HCT116 (cell line): Measurements from ENCODE around the gene ANKIB1. TPM values are rescaled to one million over a fixed set of nuclear protein-coding genes. Genes with fewer than 3 reads are reported as not detected.

Source experiments
- ATAC-seq: fragments of 200-7000 bp; cut with Tn5 transposase; 2 replicates; pipeline ENCODE4 v1.9.1; 2020; ENCODE audit warnings: mild to moderate bottlenecking, moderate library complexity
- BruUV-seq: library from RNA; stranded (reverse); fragments of 400-500 nt; replicated peaks from 2 replicates; lab custom pipeline; 2021; lab: Mats Ljungman, UMichigan
- CTCF ChIA-PET: fragments of 300-600 bp; sonication (Branson Sonifier 250); formaldehyde crosslinking; loops from one replicate; lab custom pipeline; 2021; ENCODE audit warnings: antibody characterized with exemption; lab: Charles Lee
- POLR2A ChIA-PET: fragments of 300-600, 350-600 bp; sonication (Branson Sonifier 250); formaldehyde crosslinking; loops from one replicate; lab custom pipeline; 2021; ENCODE audit warnings: antibody characterized with exemption; lab: Charles Lee
- RAD21 ChIA-PET, 2 experiments: fragments of 300-600 bp; sonication (Branson Sonifier 250); formaldehyde crosslinking; loops; one replicate each; lab custom pipeline; 2023; ENCODE audit warnings: low total read pairs in 2 of 2; ENCODE audit not compliant: uncharacterized antibody in 2 of 2, unreplicated experiment in 2 of 2, low non-redundant PET in 1 of 2; lab: Charles Lee
- DNase-seq: peaks from one replicate; pipeline ENCODE4 v3.0.0-alpha.2; 2010; ENCODE audit warnings: low read depth, low spot score
- H2AFZ ChIP-seq: fragments of 200-600 bp; shearing (Covaris generic), sonication (generic); 2 replicates; pipeline ENCODE4 v1.6.1; 2017; ENCODE audit warnings: low read depth, mixed run types, mixed read lengths, antibody characterized with exemption, low read length; ENCODE audit not compliant: poor library complexity, severe bottlenecking
- H3K27ac ChIP-seq: 2 replicates; pipeline ENCODE4 v1.5.1; 2012; ENCODE audit warnings: low read depth, low read length
- H3K27me3 ChIP-seq: fragments of 200-600 bp; sonication (generic); 2 replicates; pipeline ENCODE4 v1.6.1; 2016; ENCODE audit warnings: mixed run types, low read length, mixed read lengths; ENCODE audit not compliant: insufficient read depth
- H3K36me3 ChIP-seq, 2 experiments: fragments of 200-500 bp in 1 of 2; fragments of 200-600 bp in 1 of 2; sonication (Bioruptor generic) in 1 of 2; sonication (generic) in 1 of 2; 2 replicates each; pipeline versions ENCODE4 v1.5.1 to v1.6.1; 2014 to 2016; ENCODE audit warnings: low read length in 2 of 2, inconsistent platforms in 1 of 2, mixed read lengths in 1 of 2, mixed run types in 1 of 2; ENCODE audit not compliant: insufficient read depth in 2 of 2, control insufficient read depth in 1 of 2
- H3K4me1 ChIP-seq, 2 experiments: fragments of 200-600 bp in 1 of 2; sonication (generic) in 1 of 2; 2 replicates each; pipeline versions ENCODE4 v1.5.1 to v1.6.1; 2012 to 2017; ENCODE audit warnings: low read length in 2 of 2, inconsistent platforms in 1 of 2, mild to moderate bottlenecking in 1 of 2, mixed read lengths in 1 of 2, mixed run types in 1 of 2, moderate library complexity in 1 of 2; ENCODE audit not compliant: insufficient read depth in 2 of 2, control insufficient read depth in 1 of 2
- H3K4me2 ChIP-seq: fragments of 200-600 bp; sonication (generic); 2 replicates; pipeline ENCODE4 v1.6.1; 2017; ENCODE audit warnings: mixed run types, low read length, mixed read lengths
- H3K4me3 ChIP-seq, 2 experiments: fragments of 200-600 bp in 1 of 2; sonication (generic) in 1 of 2; replicated peaks in 1 of 2; 2 replicates each; pipeline ENCODE4 v1.5.1; 2011 to 2016; ENCODE audit warnings: low read length in 2 of 2, control low read depth in 1 of 2, low read depth in 1 of 2, mild to moderate bottlenecking in 1 of 2, mixed read lengths in 1 of 2, mixed run types in 1 of 2
- H3K79me2 ChIP-seq: fragments of 200-600 bp; sonication (generic); 2 replicates; pipeline ENCODE4 v1.6.1; 2017; ENCODE audit warnings: mild to moderate bottlenecking, mixed run types, low read length, moderate library complexity, mixed read lengths; ENCODE audit not compliant: insufficient read depth
- H3K9ac ChIP-seq: fragments of 200-600 bp; sonication (generic); 2 replicates; pipeline ENCODE4 v1.6.1; 2016; ENCODE audit warnings: low read length, mixed read lengths
- H3K9me2 ChIP-seq: fragments of 200-600 bp; sonication (generic), shearing (Covaris generic); 2 replicates; pipeline ENCODE4 v1.6.1; 2017; ENCODE audit warnings: mixed run types, mild to moderate bottlenecking, moderate library complexity; ENCODE audit not compliant: insufficient read depth
- H3K9me3 ChIP-seq, 2 experiments: fragments of 200-500 bp in 1 of 2; fragments of 200-600 bp in 1 of 2; sonication (Bioruptor generic) in 1 of 2; sonication (generic) in 1 of 2; 2 replicates each; pipeline ENCODE4 v1.6.1; 2014 to 2017; ENCODE audit warnings: low read length in 2 of 2, mixed read lengths in 2 of 2, inconsistent platforms in 1 of 2, low read depth in 1 of 2, mild to moderate bottlenecking in 1 of 2, mixed run types in 1 of 2, moderate library complexity in 1 of 2; ENCODE audit not compliant: control insufficient read depth in 1 of 2, insufficient read depth in 1 of 2
- H4K20me1 ChIP-seq: fragments of 200-600 bp; sonication (generic), shearing (Covaris generic); 2 replicates; pipeline ENCODE4 v1.6.1; 2017; ENCODE audit warnings: mixed run types, mild to moderate bottlenecking, moderate library complexity; ENCODE audit not compliant: insufficient read depth
- ATF3 ChIP-seq: IDR thresholded peaks from 2 replicates; pipeline ENCODE4 v1.6.1; 2012
- CEBPB ChIP-seq: IDR thresholded peaks from 2 replicates; pipeline ENCODE4 v1.6.1; 2012; ENCODE audit warnings: low read depth
- ELF1 ChIP-seq: IDR thresholded peaks from 2 replicates; pipeline ENCODE4 v1.6.1; 2012; ENCODE audit warnings: low read depth, borderline replicate concordance
- EZH2phosphoT487 ChIP-seq: fragments of 200-600 bp; IDR thresholded peaks from 2 replicates; pipeline ENCODE4 v1.6.1; 2018; ENCODE audit warnings: antibody characterized with exemption, borderline replicate concordance
- FOSL1 ChIP-seq: IDR thresholded peaks from 2 replicates; pipeline ENCODE4 v1.6.1; 2012; ENCODE audit warnings: low read depth
- JUND ChIP-seq: IDR thresholded peaks from 2 replicates; pipeline ENCODE4 v1.6.1; 2012
- MAX ChIP-seq: IDR thresholded peaks from 2 replicates; pipeline ENCODE4 v1.6.1; 2012
- RAD21 ChIP-seq: IDR thresholded peaks from 2 replicates; pipeline ENCODE4 v1.6.1; 2012; ENCODE audit warnings: low read depth, mild to moderate bottlenecking
- REST ChIP-seq: IDR thresholded peaks from 2 replicates; pipeline ENCODE4 v1.6.1; 2012; ENCODE audit warnings: low read depth
- SIN3A ChIP-seq: IDR thresholded peaks from 2 replicates; pipeline ENCODE4 v1.6.1; 2012; ENCODE audit warnings: low read depth
- SP1 ChIP-seq: IDR thresholded peaks from 2 replicates; pipeline ENCODE4 v1.6.1; 2012; ENCODE audit warnings: low read depth
- SRF ChIP-seq: IDR thresholded peaks from 2 replicates; pipeline ENCODE4 v1.6.1; 2012; ENCODE audit warnings: low read depth
- TCF7L2 ChIP-seq: IDR thresholded peaks from 2 replicates; pipeline ENCODE4 v1.7.0; 2011; ENCODE audit warnings: borderline replicate concordance, inconsistent platforms; ENCODE audit not compliant: insufficient read depth, insufficient read length; ENCODE audit errors: extremely low read depth
- ZFX ChIP-seq: fragments of 450-650 bp; IDR thresholded peaks from 2 replicates; pipeline ENCODE4 v1.6.1; 2017
- intact Hi-C: fragments of 100-400 bp; cut with micrococcal nuclease; formaldehyde crosslinking; loops from 2 replicates; pipeline ENCODE4 v1.10.0; 2022
- total RNA-seq: library from RNA; stranded (reverse); gene quantifications from one replicate; pipeline ENCODE4 v1.2.1, GENCODE V29; 2021; ENCODE audit not compliant: unreplicated experiment

The ANKIB1 gene
- total RNA-seq, 1 experiment from 2014 or later, result 41.2 TPM

GRCh38 chr7:92325858-92326257, 80.1 kb downstream of the ANKIB1 start:
- 0 out of 4 replicates have a peak, but pooled peaks cover 0 to 3% of the 10 kb centered on the region in 2 experiments for H3K36me3 ChIP-seq
- ChIA-PET POLR2A (no interaction called here), CTCF (no interaction called here), RAD21 (no interaction called here)
- H3K9ac ChIP-seq, result no peak overlapping the region
- H3K4me3 ChIP-seq, result no peak overlapping the region
- no TSS peak for BruUV-seq
- no peak for ATAC-seq
- no peak for DNase-seq
- H3K4me2 ChIP-seq, result no peak overlapping the region
- H3K9me3 ChIP-seq, result no peaks in the 10 kb centered on the region
- no peaks in the 10 kb centered on the region for H3K27me3 ChIP-seq
- H4K20me1 ChIP-seq, result no peaks in the 10 kb centered on the region
- no peaks in the 10 kb centered on the region for H3K9me2 ChIP-seq
- no peaks in the 10 kb centered on the region for H3K79me2 ChIP-seq
- no peak overlapping the region for H2AFZ ChIP-seq
- no peak overlapping the region for H3K27ac ChIP-seq
- intact Hi-C loops, result no loop called here
- no peaks in the 10 kb centered on the region for H3K4me1 ChIP-seq
- no peak for TF ChIP-seq ATF3
- no peak for TF ChIP-seq JUND
- no peak for TF ChIP-seq EZH2phosphoT487
- no peak for TF ChIP-seq SP1
- TF ChIP-seq SRF, result no peak
- no peak for TF ChIP-seq FOSL1
- TF ChIP-seq REST, result no peak
- no peak for TF ChIP-seq MAX
- TF ChIP-seq RAD21, result no peak
- no peak for TF ChIP-seq CEBPB
- TF ChIP-seq TCF7L2, result no peak
- TF ChIP-seq ELF1, result no peak
- TF ChIP-seq SIN3A, result no peak
- TF ChIP-seq ZFX, result no peak
- TF ChIP-seq, all 23 proteins: peak for 0
